ENCODE measurements around the gene ADAMTS3.

DNA sequence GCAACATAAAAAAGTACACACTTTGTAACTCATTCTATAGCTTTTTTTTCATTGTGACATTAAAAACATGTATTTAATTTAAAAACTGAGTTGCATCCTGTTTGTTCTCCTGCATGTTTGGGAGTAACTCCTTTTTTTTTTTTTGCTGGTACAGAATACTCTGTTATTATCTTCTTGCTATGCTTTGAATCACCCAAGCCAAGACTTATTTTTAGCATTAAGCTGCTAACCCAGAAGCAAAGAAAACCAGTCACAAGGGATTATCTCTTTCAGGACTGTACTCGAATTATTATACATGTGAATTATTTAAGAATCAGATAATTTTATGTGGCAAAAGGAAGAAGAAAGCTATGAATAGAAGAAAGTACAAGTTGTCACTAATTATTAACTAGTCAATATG lies 194.9 kb downstream of the ADAMTS3 start:
- TF ChIP-seq POLR2A (IDR thresholded peaks at IDR 0.05) (no peak), CTCF (IDR thresholded peaks at IDR 0.05) (no peak)
